Left lung (tissue), 10 donors: ENCODE data around the gene APOH. TPM values are rescaled to one million over a fixed set of nuclear protein-coding genes. Genes with fewer than 3 reads are reported as not detected.

ENCODE experiments used
- ATAC-seq: fragments of 200-7000 bp; cut with Tn5 transposase; one replicate; pipeline ENCODE4 v1.9.1; 2020; ENCODE audit warnings: moderate library complexity
- DNase-seq, 4 donors: peaks; one replicate each; pipeline ENCODE4 v3.0.0-alpha.2; 2013 to 2020
- H3K27ac ChIP-seq, 2 donors: fragments of 200-600 bp; sonication (generic) in 1 of 2; one replicate each; pipeline versions ENCODE4 v1.5.0 to v1.8.0; 2020 to 2021
- H3K27me3 ChIP-seq, 2 donors: fragments of 200-600 bp; sonication (generic) in 1 of 2; one replicate each; pipeline versions ENCODE4 v1.5.0 to v1.8.0; 2020 to 2021
- H3K36me3 ChIP-seq, 2 donors: fragments of 200-600 bp; sonication (generic) in 1 of 2; one replicate each; pipeline versions ENCODE4 v1.5.0 to v1.8.0; 2020 to 2021
- H3K4me1 ChIP-seq, 2 donors: fragments of 200-600 bp; one replicate each; pipeline ENCODE4 v1.8.0; 2021
- H3K4me3 ChIP-seq, 2 donors: fragments of 200-600 bp; sonication (generic) in 1 of 2; one replicate each; pipeline versions ENCODE4 v1.5.0 to v1.8.0; 2020 to 2021; ENCODE audit warnings: mild to moderate bottlenecking in 1 of 2
- H3K9me3 ChIP-seq, 2 donors: fragments of 200-600 bp; sonication (generic) in 1 of 2; one replicate each; pipeline versions ENCODE4 v1.5.0 to v1.8.0; 2020 to 2021
- CTCF ChIP-seq, 2 donors: fragments of 200-600 bp; sonication (generic) in 1 of 2; IDR thresholded peaks; one replicate each; pipeline versions ENCODE4 v1.5.0 to v1.8.0; 2021; ENCODE audit warnings: antibody characterized with exemption in 2 of 2
- intact Hi-C, 2 donors: fragments of 100-400 bp; cut with DNase I; formaldehyde crosslinking; loops; one replicate each; pipeline versions ENCODE4 v1.11.2 to v1.14.2; 2022
- polyA plus RNA-seq, 6 donors: library from polyadenylated mRNA; unstranded; fragments of 120-200 nt; gene quantifications; one replicate each; pipeline ENCODE4 v1.2.1, GENCODE V29; 2013; ENCODE audit not compliant: insufficient read length in 6 of 6
- total RNA-seq, 2 donors: library from RNA; stranded (reverse); fragmentation: NEBNext Ultra II Directional; extraction: Animal tissue kit (Norgen Biotek cat#: 25700); gene quantifications; one replicate each; pipeline ENCODE4 v1.2.1, GENCODE V29; 2021
- donor health status: DM: no; HTN: yes; CAD: no.
- donor health status: DM: no; HTN: no; CAD: no.

Gene APOH
- total and polyA plus RNA-seq, 8 donors, result 1.3 to 5.7 (median 2.9) TPM

DNA sequence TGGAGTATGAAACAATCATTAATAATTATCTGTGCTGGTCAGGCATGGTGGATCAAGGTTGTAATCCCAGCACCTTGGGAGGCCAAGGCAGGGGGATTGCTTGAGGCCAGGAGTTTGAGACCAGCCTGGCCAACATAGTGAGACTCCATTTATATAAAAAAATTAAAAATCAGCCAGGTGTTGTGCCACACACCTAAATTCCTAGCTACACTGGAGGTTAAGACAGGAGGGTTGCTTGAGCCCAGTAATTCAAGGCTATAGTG lies 44.3 kb upstream of the APOH start:
- intact Hi-C loops, result no loop called here
- Histone ChIP-seq H3K4me3 (no peak overlapping the region), H3K27ac (no peak overlapping the region), H3K9me3 (no peaks in the 10 kb centered on the region), H3K4me1 (peaks cover 0 to 6% of the 10 kb centered on the region in 2 donors), H3K27me3 (no peaks in the 10 kb centered on the region), H3K36me3 (no peaks in the 10 kb centered on the region)
- ATAC-seq (no peak), DNase-seq (no peak)
- TF ChIP-seq CTCF (IDR thresholded peaks at IDR 0.05), result no peak

DNA sequence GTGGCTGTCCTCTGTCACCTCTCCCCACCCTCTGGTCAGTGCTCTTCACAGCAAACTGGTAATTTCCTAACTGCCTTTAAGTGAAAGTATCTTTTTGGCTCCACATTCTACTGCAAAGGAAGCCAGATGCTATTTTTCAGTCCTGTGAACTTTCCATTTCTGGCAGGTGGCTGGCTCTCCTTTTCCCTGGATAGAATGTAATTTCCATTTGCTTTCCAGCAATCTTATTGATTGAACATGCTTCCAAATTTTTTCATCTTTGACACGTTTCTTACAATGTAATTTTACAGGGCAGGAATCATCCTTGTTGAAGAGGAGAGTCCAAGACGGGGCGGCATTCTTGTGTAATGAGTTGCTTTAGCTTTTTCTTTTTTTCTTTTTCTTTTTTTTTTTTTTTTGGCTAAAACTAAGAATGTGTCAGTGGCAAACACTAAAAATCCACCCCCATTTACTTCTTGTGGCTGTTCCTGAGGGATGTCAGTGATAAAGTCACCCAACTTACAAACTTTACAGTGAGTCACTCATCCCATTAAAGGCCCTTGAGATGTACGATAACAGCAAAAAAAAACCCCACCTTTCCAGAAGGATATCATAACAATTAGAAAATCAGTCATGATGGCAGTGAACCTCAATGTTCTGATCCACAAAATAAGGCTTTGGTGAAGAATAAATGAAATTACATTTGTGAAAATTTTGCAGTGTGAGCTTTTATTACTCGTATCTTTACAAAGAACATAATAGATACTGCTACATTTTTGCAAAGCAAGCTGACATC lies 43.8 kb upstream of the APOH start:
- no peaks in the 10 kb centered on the region for H3K27me3 ChIP-seq
- H3K27ac ChIP-seq, result no peak overlapping the region
- ATAC-seq, result peak; percentile 50

GRCh38 chr17:66271512-66271911 lies 42.3 kb upstream of the APOH start:
- Histone ChIP-seq H3K27ac (no peak overlapping the region), H3K9me3 (no peaks in the 10 kb centered on the region), H3K36me3 (no peaks in the 10 kb centered on the region), H3K4me3 (no peak overlapping the region), H3K27me3 (no peaks in the 10 kb centered on the region), H3K4me1 (peaks cover 0 to 6% of the 10 kb centered on the region in 2 donors)
- DNase-seq (no peak), ATAC-seq (no peak)
- intact Hi-C loops, result no loop called here
- TF ChIP-seq CTCF (IDR thresholded peaks at IDR 0.05), result no peak

More for the DNA sequence above, 43.8 kb upstream of the APOH start:
- TF ChIP-seq CTCF (IDR thresholded peaks at IDR 0.05), result no peak
- intact Hi-C loops, result no loop called here
- DNase-seq, result no peak
- Histone ChIP-seq H3K36me3 (no peaks in the 10 kb centered on the region), H3K4me3 (no peak overlapping the region), H3K9me3 (no peaks in the 10 kb centered on the region), H3K4me1 (peaks cover 0 to 6% of the 10 kb centered on the region in 2 donors)

GRCh38 chr17:66270106-66270505 lies 40.9 kb upstream of the APOH start:
- no peaks in the 10 kb centered on the region for H3K36me3 ChIP-seq
- no peak for DNase-seq
- intact Hi-C loops, result no loop called here
- H3K4me1 ChIP-seq, result peaks cover 0 to 6% of the 10 kb centered on the region in 2 donors
- H3K9me3 ChIP-seq, result no peaks in the 10 kb centered on the region
- no peak for ATAC-seq
- TF ChIP-seq CTCF (IDR thresholded peaks at IDR 0.05), result no peak
- no peak overlapping the region for H3K27ac ChIP-seq
- H3K4me3 ChIP-seq, result no peak overlapping the region
- H3K27me3 ChIP-seq, result no peaks in the 10 kb centered on the region

DNA sequence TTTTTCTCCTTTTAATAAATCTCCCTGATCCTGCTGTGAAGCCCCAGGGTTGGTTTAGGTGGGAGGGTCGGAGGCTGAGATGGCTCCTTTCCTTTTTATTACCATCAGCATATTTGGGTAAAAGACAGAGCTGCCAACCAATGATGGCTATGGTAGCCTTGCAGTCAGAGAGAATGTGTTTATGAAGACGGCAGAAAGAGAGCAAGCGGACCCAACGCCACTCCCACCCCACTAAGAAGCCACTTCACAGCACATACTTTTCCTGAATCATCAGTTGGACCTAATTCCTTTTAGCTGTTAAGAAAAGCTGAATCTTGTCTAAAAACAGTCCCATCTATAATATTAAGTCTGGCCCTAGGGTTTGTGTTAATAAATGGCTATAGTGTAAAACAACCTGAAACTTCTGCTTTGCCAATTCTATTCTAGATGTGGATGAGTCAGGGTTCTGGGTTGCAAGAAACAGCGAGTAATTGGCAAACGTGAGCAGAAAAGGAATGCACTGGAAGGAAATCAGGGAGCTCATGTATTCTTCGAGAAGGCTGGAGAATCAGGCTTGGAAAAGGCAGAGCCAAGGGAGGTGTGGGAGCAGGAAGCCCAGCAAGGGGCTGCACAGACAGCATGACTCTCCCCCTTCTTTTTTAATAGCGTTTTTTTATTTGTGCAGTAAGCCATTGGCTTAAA lies 39.2 kb upstream of the APOH start:
- intact Hi-C loops, result no loop called here
- H3K4me3 ChIP-seq, result no peak overlapping the region
- H3K27ac ChIP-seq, result no peak overlapping the region
- no peak for TF ChIP-seq CTCF (IDR thresholded peaks at IDR 0.05)
- H3K27me3 ChIP-seq, result no peaks in the 10 kb centered on the region
- ATAC-seq, result peak; percentile 23
- H3K4me1 ChIP-seq, result peaks cover 0 to 2% of the 10 kb centered on the region in 2 donors
- no peaks in the 10 kb centered on the region for H3K9me3 ChIP-seq
- no peaks in the 10 kb centered on the region for H3K36me3 ChIP-seq
- no peak for DNase-seq
